SK-N-SH (cell line): ENCODE data around the gene FLT4. TPM values are rescaled to one million over a fixed set of nuclear protein-coding genes. Genes with fewer than 3 reads are reported as not detected.

Source experiments
- CTCF ChIA-PET: fragments of 300-600, 350-600 bp; formaldehyde crosslinking; extraction: SDS; loops from one replicate; lab custom pipeline; 2021; lab: Yijun Ruan, JAX
- POLR2A ChIA-PET: fragments of 350-600 bp; sonication (Branson Sonifier 250); formaldehyde crosslinking; extraction: SDS; loops from one replicate; lab custom pipeline; 2020; ENCODE audit warnings: antibody characterized with exemption, inconsistent platforms; lab: Yijun Ruan, JAX
- DNase-seq: peaks from one replicate; pipeline ENCODE4 v3.0.0; 2012
- H2AFZ ChIP-seq: fragments of 200-600 bp; sonication (generic); 2 replicates; pipeline ENCODE4 v1.8.1; 2016; ENCODE audit warnings: antibody characterized with exemption, mild to moderate bottlenecking, low read depth
- H3F3A ChIP-seq: fragments of 200-600 bp; sonication (generic); replicated peaks from 2 replicates; pipeline ENCODE3; 2016; ENCODE audit warnings: antibody characterized with exemption, mild to moderate bottlenecking; ENCODE audit not compliant: insufficient read depth
- H3K27ac ChIP-seq, 2 experiments: fragments of 200-500 bp in 1 of 2; fragments of 200-600 bp in 1 of 2; sonication (Bioruptor generic) in 1 of 2; sonication (generic), shearing (Covaris generic) in 1 of 2; 2 replicates each; pipeline versions ENCODE4 v1.5.1 to v1.6.1; 2014 to 2016; ENCODE audit warnings: low read depth in 2 of 2, inconsistent platforms in 1 of 2, low read length in 1 of 2, mild to moderate bottlenecking in 1 of 2, mixed read lengths in 1 of 2
- H3K27me3 ChIP-seq: fragments of 200-600 bp; sonication (generic), shearing (Covaris generic); 2 replicates; pipeline ENCODE4 v1.6.1; 2016; ENCODE audit warnings: mixed run types; ENCODE audit not compliant: insufficient read depth
- H3K36me3 ChIP-seq, 2 experiments: fragments of 200-500 bp in 1 of 2; fragments of 200-600 bp in 1 of 2; sonication (Bioruptor generic) in 1 of 2; sonication (generic) in 1 of 2; replicated peaks in 1 of 2; 2 replicates each; pipeline versions ENCODE3 to v1.5.1; 2014 to 2016; ENCODE audit warnings: low read length in 1 of 2, mild to moderate bottlenecking in 1 of 2; ENCODE audit not compliant: insufficient read depth in 2 of 2, control insufficient read depth in 1 of 2
- H3K4me1 ChIP-seq, 2 experiments: fragments of 200-500 bp in 1 of 2; fragments of 200-600 bp in 1 of 2; sonication (Bioruptor generic) in 1 of 2; sonication (generic), shearing (Covaris generic) in 1 of 2; 2 replicates each; pipeline versions ENCODE4 v1.5.1 to v1.6.1; 2014 to 2016; ENCODE audit warnings: low read depth in 1 of 2, low read length in 1 of 2, mixed run types in 1 of 2; ENCODE audit not compliant: insufficient read depth in 2 of 2, control insufficient read depth in 1 of 2
- H3K4me2 ChIP-seq: fragments of 200-600 bp; sonication (generic), shearing (Covaris generic); 2 replicates; pipeline ENCODE4 v1.6.1; 2017; ENCODE audit warnings: mixed run types
- H3K4me3 ChIP-seq, 2 experiments: fragments of 200-500 bp in 1 of 2; fragments of 200-600 bp in 1 of 2; sonication (Bioruptor generic) in 1 of 2; sonication (generic), shearing (Covaris generic) in 1 of 2; 2 replicates each; pipeline versions ENCODE4 v1.5.1 to v1.8.1; 2014 to 2016; ENCODE audit warnings: low read depth in 2 of 2, inconsistent platforms in 1 of 2, low read length in 1 of 2, mild to moderate bottlenecking in 1 of 2, mixed read lengths in 1 of 2, moderate library complexity in 1 of 2
- H3K79me2 ChIP-seq: fragments of 200-600 bp; sonication (generic); 2 replicates; pipeline ENCODE4 v1.8.1; 2017; ENCODE audit warnings: mild to moderate bottlenecking; ENCODE audit not compliant: insufficient read depth
- H3K9ac ChIP-seq: fragments of 200-600 bp; sonication (generic); 2 replicates; pipeline ENCODE4 v1.6.1; 2017; ENCODE audit warnings: mixed run types
- H3K9me2 ChIP-seq: fragments of 200-600 bp; sonication (generic); 2 replicates; pipeline ENCODE4 v1.6.1; 2017; ENCODE audit warnings: mixed run types
- H3K9me3 ChIP-seq: fragments of 200-600 bp; sonication (generic); 2 replicates; pipeline ENCODE4 v1.6.1; 2017; ENCODE audit warnings: mixed run types, mild to moderate bottlenecking, moderate library complexity
- H4K20me1 ChIP-seq: fragments of 200-600 bp; sonication (generic); 2 replicates; pipeline ENCODE4 v1.6.1; 2017; ENCODE audit warnings: mild to moderate bottlenecking, mixed run types; ENCODE audit not compliant: insufficient read depth
- ELF1 ChIP-seq: IDR thresholded peaks from 2 replicates; pipeline ENCODE4 v1.4.0; 2012
- EP300 ChIP-seq, 2 experiments: IDR thresholded peaks; 2 replicates each; pipeline versions ENCODE4 v1.4.0 to v1.6.1; 2012; ENCODE audit warnings: borderline replicate concordance in 1 of 2, low read depth in 1 of 2, low read length in 1 of 2
- EZH2phosphoT487 ChIP-seq: fragments of 200-600 bp; sonication (generic); IDR thresholded peaks from 2 replicates; pipeline ENCODE4 v1.6.1; 2017; ENCODE audit warnings: low read depth, mixed run types, mild to moderate bottlenecking, antibody characterized with exemption, moderate library complexity, borderline replicate concordance
- GABPA ChIP-seq: IDR thresholded peaks from 2 replicates; pipeline ENCODE4 v1.4.0; 2012; ENCODE audit warnings: low read depth, mild to moderate bottlenecking
- MEF2A ChIP-seq: IDR thresholded peaks from 2 replicates; pipeline ENCODE4 v1.4.0; 2012; ENCODE audit warnings: low read depth, borderline replicate concordance
- NFIC ChIP-seq: IDR thresholded peaks from 2 replicates; pipeline ENCODE4 v1.4.0; 2012; ENCODE audit warnings: borderline replicate concordance
- NRF1 ChIP-seq: IDR thresholded peaks from 2 replicates; pipeline ENCODE4 v1.6.1; 2012; ENCODE audit warnings: low read depth, mild to moderate bottlenecking, low read length
- RCOR1 ChIP-seq: fragments of 150-350 bp; IDR thresholded peaks from 2 replicates; pipeline ENCODE4 v1.6.1; 2017; ENCODE audit warnings: antibody characterized with exemption, low read length
- RFX5 ChIP-seq: IDR thresholded peaks from 2 replicates; pipeline ENCODE4 v1.6.1; 2012; ENCODE audit warnings: mild to moderate bottlenecking, improper control_type of control experiment, low read length
- SIN3A ChIP-seq: IDR thresholded peaks from 2 replicates; pipeline ENCODE4 v1.6.1; 2012; ENCODE audit warnings: low read depth, mild to moderate bottlenecking, low read length, moderate library complexity, borderline replicate concordance
- SMC3 ChIP-seq: IDR thresholded peaks from 2 replicates; pipeline ENCODE4 v1.6.1; 2012; ENCODE audit warnings: low read depth, low read length, improper control_type of control experiment
- TEAD4 ChIP-seq: IDR thresholded peaks from 2 replicates; pipeline ENCODE4 v1.4.0; 2012; ENCODE audit warnings: mild to moderate bottlenecking, borderline replicate concordance; ENCODE audit not compliant: insufficient read depth
- YY1 ChIP-seq: IDR thresholded peaks from 2 replicates; pipeline ENCODE4 v1.4.0; 2012; ENCODE audit warnings: low read depth, mild to moderate bottlenecking
- WGBS: methylation state at CpG from one replicate; pipeline ENCODE4 v1.1.6; 2017; ENCODE audit warnings: low lambda C conversion rate; 5-methylcytosine and 5-hydroxymethylcytosine counted together
- polyA plus RNA-seq, 3 experiments: library from polyadenylated mRNA; depleted of rRNA; stranded (reverse); fragments of >200 nt; gene quantifications; 2 replicates each; pipeline ENCODE4 v1.2.3, GENCODE V29; 2012
- TF ChIP-seq, protein P1 (sequence below): IDR thresholded peaks from 2 replicates; pipeline ENCODE4 v1.4.0; 2012; ENCODE audit warnings: low read depth, borderline replicate concordance
- TF ChIP-seq, protein P2 (sequence below): IDR thresholded peaks from 2 replicates; pipeline ENCODE4 v1.4.0; 2012; ENCODE audit warnings: low read depth, borderline replicate concordance
- TF ChIP-seq, protein P3 (sequence below): IDR thresholded peaks from 2 replicates; pipeline ENCODE4 v1.6.1; 2012; ENCODE audit warnings: mild to moderate bottlenecking, low read depth, low read length, moderate library complexity
- TF ChIP-seq, protein P4 (sequence below): fragments of 150-350 bp; IDR thresholded peaks from 2 replicates; pipeline ENCODE4 v1.6.1; 2017; ENCODE audit warnings: antibody characterized with exemption, low read length, low read depth, borderline replicate concordance

The FLT4 gene
- polyA plus RNA-seq, 1 of the 3 experiments (the other 2 are of a cell fraction): 0.05 TPM

DNA sequence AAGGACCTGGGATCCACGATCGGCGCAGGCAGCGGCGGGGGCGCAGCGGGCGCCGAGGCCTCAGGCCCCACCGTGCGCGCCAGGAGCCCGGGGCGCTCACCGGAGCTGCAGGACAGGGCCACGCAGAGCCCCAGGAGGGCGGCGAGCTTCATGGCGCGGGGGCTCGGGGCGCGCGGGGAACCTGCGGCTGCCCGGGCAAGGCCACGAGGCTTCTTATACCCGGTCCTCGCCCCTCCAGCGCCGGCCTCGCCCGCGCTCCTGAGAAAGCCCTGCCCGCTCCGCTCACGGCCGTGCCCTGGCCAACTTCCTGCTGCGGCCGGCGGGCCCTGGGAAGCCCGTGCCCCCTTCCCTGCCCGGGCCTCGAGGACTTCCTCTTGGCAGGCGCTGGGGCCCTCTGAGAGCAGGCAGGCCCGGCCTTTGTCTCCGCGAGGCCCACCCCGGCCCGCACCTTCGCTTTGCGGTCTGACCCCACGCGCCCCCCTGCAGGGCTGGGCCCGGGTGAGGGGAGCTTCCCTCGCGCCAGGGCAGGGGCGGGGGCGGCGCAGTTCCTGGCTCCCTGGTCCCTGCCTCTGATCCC is 58.0 kb downstream of the FLT4 start, which contains the start of gene SCGB3A1:
Gene SCGB3A1 (minus strand): TSS at position 189 of the 577 bp plus-strand sequence. CDS start 37 bp downstream, at position 152.
- TF ChIP-seq ELF1 (no peak), YY1 (no peak), RFX5 (no peak)
- Histone ChIP-seq H3F3A (no peaks in the 10 kb centered on the region), H3K9me2 (no peaks in the 10 kb centered on the region), H3K27ac (no peak within 1 kb of the TSS), H3K4me1 (no peaks in the 10 kb centered on the region), H3K27me3 (peaks cover 53% of the 10 kb centered on the region; the same call in 1 of the 2 replicates), H3K36me3 (no peaks in the 10 kb centered on the region), H3K9ac (no peak within 1 kb of the TSS), H4K20me1 (no peaks in the 10 kb centered on the region), H2AFZ (no peak within 1 kb of the TSS), H3K4me2 (peak within 1 kb of the TSS; percentile 47; the same call in 1 of the 2 replicates), H3K4me3 (peak within 1 kb of the TSS in 1 of 2 experiments; percentile 9; a peak in 1 of 4 replicates), H3K79me2 (no peaks in the 10 kb centered on the region), H3K9me3 (no peaks in the 10 kb centered on the region)
- peak; percentile 57 for DNase-seq
- CTCF ChIA-PET: interaction anchor here (1.0 to 5.4 kb wide), 2 partner anchors 15 to 28 kb away, joined by 3 to 21 read pairs; no protein-coding TSS in a partner anchor
- WGBS: 15% methylated on average over 5 of the region's 60 CpGs
- POLR2A ChIA-PET: no interaction called here

DNA sequence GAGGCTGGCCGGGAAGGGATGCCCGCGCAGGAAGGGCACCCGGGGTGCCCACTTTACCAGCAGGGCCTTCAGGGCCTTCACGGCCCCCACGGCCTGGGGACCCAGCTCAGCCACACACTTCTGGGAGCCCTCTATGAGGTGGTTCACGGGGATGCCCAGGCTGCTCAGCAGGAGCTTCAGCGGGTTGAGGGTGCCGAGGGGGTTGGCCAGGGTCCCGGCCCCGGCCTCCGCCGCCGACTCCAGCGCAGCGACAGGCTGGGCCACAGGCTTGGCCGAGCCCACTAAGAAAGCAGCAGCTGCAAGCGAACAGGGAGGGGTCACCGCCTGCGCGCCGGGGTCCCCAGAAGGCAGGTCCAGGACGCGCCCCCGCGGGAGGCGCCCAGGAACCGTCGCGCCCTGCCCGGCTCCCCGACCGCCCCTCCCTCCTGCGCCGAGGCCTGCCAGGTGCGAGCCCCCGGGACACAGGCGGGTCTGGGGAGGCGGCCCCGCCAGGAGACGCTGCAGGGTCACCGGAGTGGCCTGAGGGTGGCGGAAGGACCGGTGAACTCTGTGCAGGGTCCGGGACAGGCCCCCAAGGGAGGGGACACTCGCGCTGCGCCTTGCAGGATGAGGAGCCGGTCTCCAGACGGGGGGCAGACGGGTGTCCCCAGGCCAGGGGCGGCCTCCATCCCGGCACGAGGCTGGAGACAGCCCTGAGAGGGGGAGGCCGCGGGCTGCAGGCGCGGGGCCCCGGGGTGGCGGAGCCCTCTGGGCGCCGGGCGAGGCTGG is 58.7 kb downstream of the FLT4 start:
- Histone ChIP-seq H3K9me2 (no peaks in the 10 kb centered on the region), H3K9me3 (no peaks in the 10 kb centered on the region), H3K36me3 (no peaks in the 10 kb centered on the region), H2AFZ (no peak overlapping the region), H3K4me1 (no peaks in the 10 kb centered on the region), H3K27ac (no peak overlapping the region), H3K27me3 (peaks cover 53% of the 10 kb centered on the region; the same call in 1 of the 2 replicates), H3F3A (no peaks in the 10 kb centered on the region), H3K4me3 (peak overlapping the region in 1 of 2 experiments; percentile 9; a peak in 1 of 4 replicates), H4K20me1 (no peaks in the 10 kb centered on the region), H3K4me2 (peak overlapping the region; percentile 47; the same call in 1 of the 2 replicates), H3K9ac (no peak overlapping the region), H3K79me2 (no peaks in the 10 kb centered on the region)
- DNase-seq: peak; percentile 48
- WGBS: 0% methylated on average over 5 of the region's 63 CpGs
- ChIA-PET POLR2A (no interaction called here), CTCF (interaction anchor here (1.1 to 5.4 kb wide), 3 partner anchors 15 to 276 kb away, joined by 3 to 21 read pairs (median 4); no protein-coding TSS in a partner anchor)
- TF ChIP-seq YY1 (no peak), ELF1 (no peak), GABPA (no peak), RCOR1 (no peak), EZH2phosphoT487 (no peak), EP300 (IDR thresholded peaks at IDR 0.05; ENCODE audit: borderline replicate concordance in 1 of 2, low read depth in 1 of 2, low read length in 1 of 2) (no peak), TEAD4 (no peak), NRF1 (no peak), MEF2A (no peak), SMC3 (no peak), NFIC (no peak), RFX5 (no peak), SIN3A (no peak)
- TF ChIP-seq, protein P1, sequence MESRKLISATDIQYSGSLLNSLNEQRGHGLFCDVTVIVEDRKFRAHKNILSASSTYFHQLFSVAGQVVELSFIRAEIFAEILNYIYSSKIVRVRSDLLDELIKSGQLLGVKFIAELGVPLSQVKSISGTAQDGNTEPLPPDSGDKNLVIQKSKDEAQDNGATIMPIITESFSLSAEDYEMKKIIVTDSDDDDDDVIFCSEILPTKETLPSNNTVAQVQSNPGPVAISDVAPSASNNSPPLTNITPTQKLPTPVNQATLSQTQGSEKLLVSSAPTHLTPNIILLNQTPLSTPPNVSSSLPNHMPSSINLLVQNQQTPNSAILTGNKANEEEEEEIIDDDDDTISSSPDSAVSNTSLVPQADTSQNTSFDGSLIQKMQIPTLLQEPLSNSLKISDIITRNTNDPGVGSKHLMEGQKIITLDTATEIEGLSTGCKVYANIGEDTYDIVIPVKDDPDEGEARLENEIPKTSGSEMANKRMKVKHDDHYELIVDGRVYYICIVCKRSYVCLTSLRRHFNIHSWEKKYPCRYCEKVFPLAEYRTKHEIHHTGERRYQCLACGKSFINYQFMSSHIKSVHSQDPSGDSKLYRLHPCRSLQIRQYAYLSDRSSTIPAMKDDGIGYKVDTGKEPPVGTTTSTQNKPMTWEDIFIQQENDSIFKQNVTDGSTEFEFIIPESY: no peak
- TF ChIP-seq, protein P2, sequence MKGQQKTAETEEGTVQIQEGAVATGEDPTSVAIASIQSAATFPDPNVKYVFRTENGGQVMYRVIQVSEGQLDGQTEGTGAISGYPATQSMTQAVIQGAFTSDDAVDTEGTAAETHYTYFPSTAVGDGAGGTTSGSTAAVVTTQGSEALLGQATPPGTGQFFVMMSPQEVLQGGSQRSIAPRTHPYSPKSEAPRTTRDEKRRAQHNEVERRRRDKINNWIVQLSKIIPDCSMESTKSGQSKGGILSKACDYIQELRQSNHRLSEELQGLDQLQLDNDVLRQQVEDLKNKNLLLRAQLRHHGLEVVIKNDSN: no peak
- TF ChIP-seq, protein P3, sequence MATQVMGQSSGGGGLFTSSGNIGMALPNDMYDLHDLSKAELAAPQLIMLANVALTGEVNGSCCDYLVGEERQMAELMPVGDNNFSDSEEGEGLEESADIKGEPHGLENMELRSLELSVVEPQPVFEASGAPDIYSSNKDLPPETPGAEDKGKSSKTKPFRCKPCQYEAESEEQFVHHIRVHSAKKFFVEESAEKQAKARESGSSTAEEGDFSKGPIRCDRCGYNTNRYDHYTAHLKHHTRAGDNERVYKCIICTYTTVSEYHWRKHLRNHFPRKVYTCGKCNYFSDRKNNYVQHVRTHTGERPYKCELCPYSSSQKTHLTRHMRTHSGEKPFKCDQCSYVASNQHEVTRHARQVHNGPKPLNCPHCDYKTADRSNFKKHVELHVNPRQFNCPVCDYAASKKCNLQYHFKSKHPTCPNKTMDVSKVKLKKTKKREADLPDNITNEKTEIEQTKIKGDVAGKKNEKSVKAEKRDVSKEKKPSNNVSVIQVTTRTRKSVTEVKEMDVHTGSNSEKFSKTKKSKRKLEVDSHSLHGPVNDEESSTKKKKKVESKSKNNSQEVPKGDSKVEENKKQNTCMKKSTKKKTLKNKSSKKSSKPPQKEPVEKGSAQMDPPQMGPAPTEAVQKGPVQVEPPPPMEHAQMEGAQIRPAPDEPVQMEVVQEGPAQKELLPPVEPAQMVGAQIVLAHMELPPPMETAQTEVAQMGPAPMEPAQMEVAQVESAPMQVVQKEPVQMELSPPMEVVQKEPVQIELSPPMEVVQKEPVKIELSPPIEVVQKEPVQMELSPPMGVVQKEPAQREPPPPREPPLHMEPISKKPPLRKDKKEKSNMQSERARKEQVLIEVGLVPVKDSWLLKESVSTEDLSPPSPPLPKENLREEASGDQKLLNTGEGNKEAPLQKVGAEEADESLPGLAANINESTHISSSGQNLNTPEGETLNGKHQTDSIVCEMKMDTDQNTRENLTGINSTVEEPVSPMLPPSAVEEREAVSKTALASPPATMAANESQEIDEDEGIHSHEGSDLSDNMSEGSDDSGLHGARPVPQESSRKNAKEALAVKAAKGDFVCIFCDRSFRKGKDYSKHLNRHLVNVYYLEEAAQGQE: no peak
- TF ChIP-seq, protein P4, sequence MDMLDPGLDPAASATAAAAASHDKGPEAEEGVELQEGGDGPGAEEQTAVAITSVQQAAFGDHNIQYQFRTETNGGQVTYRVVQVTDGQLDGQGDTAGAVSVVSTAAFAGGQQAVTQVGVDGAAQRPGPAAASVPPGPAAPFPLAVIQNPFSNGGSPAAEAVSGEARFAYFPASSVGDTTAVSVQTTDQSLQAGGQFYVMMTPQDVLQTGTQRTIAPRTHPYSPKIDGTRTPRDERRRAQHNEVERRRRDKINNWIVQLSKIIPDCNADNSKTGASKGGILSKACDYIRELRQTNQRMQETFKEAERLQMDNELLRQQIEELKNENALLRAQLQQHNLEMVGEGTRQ: no peak
